Measurements from ENCODE around the gene TIMM17B.
"Not testable (repeated sequence)": the region's sequence is repeated elsewhere in the genome, so short reads cannot be mapped to it uniquely, and the experiment has no call there.

The TIMM17B gene

GRCh38 chrX:48854121-48854804 is 43.3 kb downstream of the TIMM17B start:
- H3K36me3 ChIP-seq (ENCODE audit: control insufficient read depth, insufficient read depth, low read length); H3K4me3 ChIP-seq (ENCODE audit: low read depth, low read length); H3K4me1 ChIP-seq (ENCODE audit: control insufficient read depth, insufficient read depth, low read length); H3K27me3 ChIP-seq (ENCODE audit: control insufficient read depth, insufficient read depth, low read length); H3K9ac ChIP-seq (ENCODE audit: low read length); H3K27ac ChIP-seq (ENCODE audit: low read depth, low read length): not testable (repeated sequence)
- H3K9me3 ChIP-seq (ENCODE audit: control insufficient read depth, insufficient read depth, low read depth, low read length), result peaks cover 26% of the 10 kb centered on the region

GRCh38 chrX:48853494-48853893 is 44.1 kb downstream of the TIMM17B start:
- H3K27me3 ChIP-seq (ENCODE audit: control insufficient read depth, insufficient read depth, low read length); H3K4me3 ChIP-seq (ENCODE audit: low read depth, low read length): not testable (repeated sequence)
- peaks cover 26% of the 10 kb centered on the region for H3K9me3 ChIP-seq (ENCODE audit: control insufficient read depth, insufficient read depth, low read depth, low read length)

GRCh38 chrX:48852857-48853256 is 44.7 kb downstream of the TIMM17B start:
- H3K4me3 ChIP-seq (ENCODE audit: low read depth, low read length), result no peak overlapping the region
- H3K27ac ChIP-seq (ENCODE audit: low read depth, low read length), result no peak overlapping the region
- H3K27me3 ChIP-seq (ENCODE audit: control insufficient read depth, insufficient read depth, low read length), result no peaks in the 10 kb centered on the region

More at GRCh38 chrX:48853494-48853893, 44.1 kb downstream of the TIMM17B start:
- H3K9ac ChIP-seq (ENCODE audit: low read length); H3K36me3 ChIP-seq (ENCODE audit: control insufficient read depth, insufficient read depth, low read length); H3K27ac ChIP-seq (ENCODE audit: low read depth, low read length); H3K4me1 ChIP-seq (ENCODE audit: control insufficient read depth, insufficient read depth, low read length): not testable (repeated sequence)

DNA sequence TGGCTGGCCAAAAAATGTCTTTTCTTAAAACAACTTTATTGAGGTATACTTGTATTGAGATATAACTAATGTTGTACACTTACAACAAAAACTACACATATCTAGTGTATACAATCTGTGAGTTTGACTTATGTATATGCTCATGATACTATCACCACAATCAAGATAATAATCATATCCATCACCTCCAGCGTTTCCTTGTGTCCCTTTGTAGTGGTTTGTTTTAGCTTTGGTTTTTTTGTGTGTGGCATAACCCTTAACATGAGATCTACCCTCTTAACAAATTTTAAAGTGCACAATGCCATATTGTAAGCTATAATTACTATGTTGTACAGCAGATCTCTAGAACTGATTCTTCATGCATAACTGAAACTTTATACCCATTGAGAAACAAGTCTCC is 48.7 kb downstream of the TIMM17B start:
- Histone ChIP-seq H3K36me3 (ENCODE audit: control insufficient read depth, insufficient read depth, low read length) (no peaks in the 10 kb centered on the region), H3K9ac (ENCODE audit: low read length) (no peak overlapping the region), H3K27ac (ENCODE audit: low read depth, low read length) (no peak overlapping the region), H3K9me3 (ENCODE audit: control insufficient read depth, insufficient read depth, low read depth, low read length) (peaks cover 29% of the 10 kb centered on the region), H3K4me3 (ENCODE audit: low read depth, low read length) (no peak overlapping the region), H3K27me3 (ENCODE audit: control insufficient read depth, insufficient read depth, low read length) (no peaks in the 10 kb centered on the region), H3K4me1 (ENCODE audit: control insufficient read depth, insufficient read depth, low read length) (no peaks in the 10 kb centered on the region)

More at GRCh38 chrX:48852857-48853256, 44.7 kb downstream of the TIMM17B start:
- Histone ChIP-seq H3K9ac (ENCODE audit: low read length) (no peak overlapping the region), H3K4me1 (ENCODE audit: control insufficient read depth, insufficient read depth, low read length) (no peaks in the 10 kb centered on the region), H3K9me3 (ENCODE audit: control insufficient read depth, insufficient read depth, low read depth, low read length) (peaks cover 26% of the 10 kb centered on the region), H3K36me3 (ENCODE audit: control insufficient read depth, insufficient read depth, low read length) (no peaks in the 10 kb centered on the region)
